ENCODE data around the gene CAMTA1.

DNA sequence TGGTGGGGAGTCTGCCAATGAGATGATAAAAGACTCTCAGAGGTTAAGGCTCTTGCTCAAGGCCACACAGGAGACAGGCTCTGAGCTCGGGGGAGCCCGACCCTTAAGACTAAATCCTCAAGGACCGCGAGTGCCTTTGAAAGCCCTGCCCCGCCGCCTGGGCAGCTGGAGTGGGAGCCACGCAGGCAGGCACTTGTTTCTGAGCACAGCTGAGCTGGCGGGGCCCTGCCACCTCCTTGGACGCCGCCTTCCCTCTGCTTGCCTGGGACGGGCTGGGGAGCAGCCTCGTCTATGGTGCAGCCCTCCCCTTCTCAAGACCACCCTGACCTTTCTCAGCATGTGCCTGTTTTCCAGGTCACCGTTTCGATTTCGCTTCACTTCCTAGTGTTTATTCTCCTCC is 169.3 kb downstream of the CAMTA1 start:
- TF ChIP-seq RAD21 (IDR thresholded peaks at IDR 0.05; ENCODE audit: low read length) (no peak), SMC3 (IDR thresholded peaks at IDR 0.05; ENCODE audit: low read depth, low read length) (no peak), POLR2AphosphoS5 (IDR thresholded peaks at IDR 0.05; ENCODE audit: low read depth, low read length) (no peak), TCF12 (IDR thresholded peaks at IDR 0.05) (no peak), FOXM1 (IDR thresholded peaks at IDR 0.05; ENCODE audit: low read depth) (no peak), RFX5 (IDR thresholded peaks at IDR 0.05; ENCODE audit: low read length) (no peak)
- TF ChIP-seq, protein P1, sequence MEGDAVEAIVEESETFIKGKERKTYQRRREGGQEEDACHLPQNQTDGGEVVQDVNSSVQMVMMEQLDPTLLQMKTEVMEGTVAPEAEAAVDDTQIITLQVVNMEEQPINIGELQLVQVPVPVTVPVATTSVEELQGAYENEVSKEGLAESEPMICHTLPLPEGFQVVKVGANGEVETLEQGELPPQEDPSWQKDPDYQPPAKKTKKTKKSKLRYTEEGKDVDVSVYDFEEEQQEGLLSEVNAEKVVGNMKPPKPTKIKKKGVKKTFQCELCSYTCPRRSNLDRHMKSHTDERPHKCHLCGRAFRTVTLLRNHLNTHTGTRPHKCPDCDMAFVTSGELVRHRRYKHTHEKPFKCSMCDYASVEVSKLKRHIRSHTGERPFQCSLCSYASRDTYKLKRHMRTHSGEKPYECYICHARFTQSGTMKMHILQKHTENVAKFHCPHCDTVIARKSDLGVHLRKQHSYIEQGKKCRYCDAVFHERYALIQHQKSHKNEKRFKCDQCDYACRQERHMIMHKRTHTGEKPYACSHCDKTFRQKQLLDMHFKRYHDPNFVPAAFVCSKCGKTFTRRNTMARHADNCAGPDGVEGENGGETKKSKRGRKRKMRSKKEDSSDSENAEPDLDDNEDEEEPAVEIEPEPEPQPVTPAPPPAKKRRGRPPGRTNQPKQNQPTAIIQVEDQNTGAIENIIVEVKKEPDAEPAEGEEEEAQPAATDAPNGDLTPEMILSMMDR (IDR thresholded peaks at IDR 0.05), result no peak
- TF ChIP-seq, protein P2, sequence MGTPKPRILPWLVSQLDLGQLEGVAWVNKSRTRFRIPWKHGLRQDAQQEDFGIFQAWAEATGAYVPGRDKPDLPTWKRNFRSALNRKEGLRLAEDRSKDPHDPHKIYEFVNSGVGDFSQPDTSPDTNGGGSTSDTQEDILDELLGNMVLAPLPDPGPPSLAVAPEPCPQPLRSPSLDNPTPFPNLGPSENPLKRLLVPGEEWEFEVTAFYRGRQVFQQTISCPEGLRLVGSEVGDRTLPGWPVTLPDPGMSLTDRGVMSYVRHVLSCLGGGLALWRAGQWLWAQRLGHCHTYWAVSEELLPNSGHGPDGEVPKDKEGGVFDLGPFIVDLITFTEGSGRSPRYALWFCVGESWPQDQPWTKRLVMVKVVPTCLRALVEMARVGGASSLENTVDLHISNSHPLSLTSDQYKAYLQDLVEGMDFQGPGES (IDR thresholded peaks at IDR 0.05; ENCODE audit: low read depth, low read length), result no peak
- TF ChIP-seq, protein P3, sequence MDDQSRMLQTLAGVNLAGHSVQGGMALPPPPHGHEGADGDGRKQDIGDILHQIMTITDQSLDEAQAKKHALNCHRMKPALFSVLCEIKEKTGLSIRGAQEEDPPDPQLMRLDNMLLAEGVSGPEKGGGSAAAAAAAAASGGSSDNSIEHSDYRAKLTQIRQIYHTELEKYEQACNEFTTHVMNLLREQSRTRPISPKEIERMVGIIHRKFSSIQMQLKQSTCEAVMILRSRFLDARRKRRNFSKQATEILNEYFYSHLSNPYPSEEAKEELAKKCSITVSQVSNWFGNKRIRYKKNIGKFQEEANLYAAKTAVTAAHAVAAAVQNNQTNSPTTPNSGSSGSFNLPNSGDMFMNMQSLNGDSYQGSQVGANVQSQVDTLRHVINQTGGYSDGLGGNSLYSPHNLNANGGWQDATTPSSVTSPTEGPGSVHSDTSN (IDR thresholded peaks at IDR 0.05), result no peak
- TF ChIP-seq, protein P4, sequence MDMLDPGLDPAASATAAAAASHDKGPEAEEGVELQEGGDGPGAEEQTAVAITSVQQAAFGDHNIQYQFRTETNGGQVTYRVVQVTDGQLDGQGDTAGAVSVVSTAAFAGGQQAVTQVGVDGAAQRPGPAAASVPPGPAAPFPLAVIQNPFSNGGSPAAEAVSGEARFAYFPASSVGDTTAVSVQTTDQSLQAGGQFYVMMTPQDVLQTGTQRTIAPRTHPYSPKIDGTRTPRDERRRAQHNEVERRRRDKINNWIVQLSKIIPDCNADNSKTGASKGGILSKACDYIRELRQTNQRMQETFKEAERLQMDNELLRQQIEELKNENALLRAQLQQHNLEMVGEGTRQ (IDR thresholded peaks at IDR 0.05; ENCODE audit: borderline replicate concordance, low read depth, low read length), result no peak
- TF ChIP-seq, protein P5, sequence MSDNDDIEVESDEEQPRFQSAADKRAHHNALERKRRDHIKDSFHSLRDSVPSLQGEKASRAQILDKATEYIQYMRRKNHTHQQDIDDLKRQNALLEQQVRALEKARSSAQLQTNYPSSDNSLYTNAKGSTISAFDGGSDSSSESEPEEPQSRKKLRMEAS (IDR thresholded peaks at IDR 0.05; ENCODE audit: low read depth), result no peak
- TF ChIP-seq, protein P6, sequence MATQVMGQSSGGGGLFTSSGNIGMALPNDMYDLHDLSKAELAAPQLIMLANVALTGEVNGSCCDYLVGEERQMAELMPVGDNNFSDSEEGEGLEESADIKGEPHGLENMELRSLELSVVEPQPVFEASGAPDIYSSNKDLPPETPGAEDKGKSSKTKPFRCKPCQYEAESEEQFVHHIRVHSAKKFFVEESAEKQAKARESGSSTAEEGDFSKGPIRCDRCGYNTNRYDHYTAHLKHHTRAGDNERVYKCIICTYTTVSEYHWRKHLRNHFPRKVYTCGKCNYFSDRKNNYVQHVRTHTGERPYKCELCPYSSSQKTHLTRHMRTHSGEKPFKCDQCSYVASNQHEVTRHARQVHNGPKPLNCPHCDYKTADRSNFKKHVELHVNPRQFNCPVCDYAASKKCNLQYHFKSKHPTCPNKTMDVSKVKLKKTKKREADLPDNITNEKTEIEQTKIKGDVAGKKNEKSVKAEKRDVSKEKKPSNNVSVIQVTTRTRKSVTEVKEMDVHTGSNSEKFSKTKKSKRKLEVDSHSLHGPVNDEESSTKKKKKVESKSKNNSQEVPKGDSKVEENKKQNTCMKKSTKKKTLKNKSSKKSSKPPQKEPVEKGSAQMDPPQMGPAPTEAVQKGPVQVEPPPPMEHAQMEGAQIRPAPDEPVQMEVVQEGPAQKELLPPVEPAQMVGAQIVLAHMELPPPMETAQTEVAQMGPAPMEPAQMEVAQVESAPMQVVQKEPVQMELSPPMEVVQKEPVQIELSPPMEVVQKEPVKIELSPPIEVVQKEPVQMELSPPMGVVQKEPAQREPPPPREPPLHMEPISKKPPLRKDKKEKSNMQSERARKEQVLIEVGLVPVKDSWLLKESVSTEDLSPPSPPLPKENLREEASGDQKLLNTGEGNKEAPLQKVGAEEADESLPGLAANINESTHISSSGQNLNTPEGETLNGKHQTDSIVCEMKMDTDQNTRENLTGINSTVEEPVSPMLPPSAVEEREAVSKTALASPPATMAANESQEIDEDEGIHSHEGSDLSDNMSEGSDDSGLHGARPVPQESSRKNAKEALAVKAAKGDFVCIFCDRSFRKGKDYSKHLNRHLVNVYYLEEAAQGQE (IDR thresholded peaks at IDR 0.05; ENCODE audit: low read depth, low read length), result no peak
